HG02840 (cell line): ENCODE data around the gene ADAM12.
A peak's percentile ranks its signal among the peaks of the same experiment; 100 is the strongest.

Source experiments
- ATAC-seq: cut with Tn5 transposase; IDR thresholded peaks from one replicate; pipeline ENCODE4 v1.9.1; 2021; ENCODE audit warnings: mild to moderate bottlenecking, moderate library complexity, moderate number of reproducible peaks; ENCODE audit not compliant: unreplicated experiment, low FRiP score

ADAM12 gene

DNA sequence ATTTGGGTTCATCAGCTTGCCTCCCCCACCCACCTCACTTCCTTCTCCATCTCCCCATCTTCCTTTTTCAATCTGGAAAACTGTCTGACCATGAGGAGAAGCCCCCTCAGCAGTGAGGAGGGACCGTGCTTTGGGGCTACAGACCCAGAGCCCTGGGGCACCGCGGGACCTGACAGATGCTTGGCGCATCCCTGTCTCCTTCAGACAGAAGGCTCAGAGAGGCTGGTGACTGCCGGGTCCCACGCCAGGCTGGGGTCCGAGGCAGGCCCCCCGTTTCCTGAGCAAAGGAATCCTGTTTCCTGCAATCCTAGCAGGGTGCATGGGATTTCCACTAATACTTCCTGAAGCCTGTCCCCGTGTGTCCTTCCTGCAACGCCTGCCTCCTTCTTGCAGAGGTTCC is 344.9 kb downstream of the ADAM12 start:
- no peak for ATAC-seq

DNA sequence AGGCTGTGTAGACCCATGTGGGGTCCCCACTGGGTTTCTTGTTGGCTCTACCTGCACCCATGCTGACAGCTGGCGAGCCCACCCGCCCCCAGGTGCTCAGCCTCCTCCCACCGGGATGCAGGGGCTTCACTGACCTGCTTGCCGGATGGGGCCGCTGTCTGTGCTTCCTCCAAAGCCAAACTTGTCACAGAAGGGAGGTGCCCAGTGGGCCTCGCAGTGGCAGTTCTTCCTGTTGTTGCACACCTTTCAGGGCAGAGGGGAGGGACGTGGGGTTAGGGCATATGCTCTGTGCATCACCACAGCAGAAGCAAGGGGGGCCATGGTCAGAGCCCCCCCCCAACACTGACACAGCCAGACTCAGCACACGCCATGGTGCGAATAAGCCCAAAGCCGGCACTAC is 345.4 kb downstream of the ADAM12 start:
- ATAC-seq = no peak

DNA sequence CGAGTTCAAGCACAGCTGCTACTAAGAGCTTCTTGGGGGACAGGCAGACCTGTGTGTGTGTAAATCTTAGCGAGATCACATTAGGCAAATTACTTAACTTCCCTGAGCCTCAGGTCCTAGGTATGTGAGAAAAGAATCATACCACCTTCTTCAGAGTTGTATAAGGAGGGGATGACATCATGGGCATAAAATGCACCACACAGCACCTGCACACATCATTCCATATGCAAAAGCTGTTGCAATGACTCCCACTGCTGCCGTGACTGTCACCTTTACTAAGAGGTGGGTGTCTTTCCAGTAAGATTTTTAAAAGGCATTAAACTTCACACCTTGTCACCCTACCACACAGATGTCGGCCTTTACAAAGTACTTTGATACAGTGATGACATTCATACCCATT is 345.9 kb downstream of the ADAM12 start:
- no peak for ATAC-seq

DNA sequence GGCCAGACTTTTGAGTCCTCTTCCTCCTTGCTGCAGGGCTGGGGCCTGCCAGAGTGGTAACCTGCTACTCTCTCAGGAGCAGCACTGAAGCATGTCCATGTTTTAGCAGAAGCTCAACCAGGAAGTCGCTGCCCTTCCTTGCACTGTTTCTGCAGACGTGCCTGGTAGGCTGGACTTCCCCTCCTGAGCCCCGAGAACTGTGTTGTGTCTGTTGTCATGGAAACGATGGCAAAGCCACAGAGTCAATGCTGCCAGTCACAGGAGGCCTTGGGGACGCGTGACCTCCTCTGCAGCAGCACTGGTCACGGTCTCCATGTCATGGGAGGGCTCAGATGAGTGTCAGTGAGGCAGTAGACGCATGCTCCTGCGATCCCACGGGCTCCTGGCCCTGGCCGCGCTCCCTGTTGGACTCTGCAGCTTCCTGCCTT is 346.5 kb downstream of the ADAM12 start:
- peak; percentile 99 for ATAC-seq

DNA sequence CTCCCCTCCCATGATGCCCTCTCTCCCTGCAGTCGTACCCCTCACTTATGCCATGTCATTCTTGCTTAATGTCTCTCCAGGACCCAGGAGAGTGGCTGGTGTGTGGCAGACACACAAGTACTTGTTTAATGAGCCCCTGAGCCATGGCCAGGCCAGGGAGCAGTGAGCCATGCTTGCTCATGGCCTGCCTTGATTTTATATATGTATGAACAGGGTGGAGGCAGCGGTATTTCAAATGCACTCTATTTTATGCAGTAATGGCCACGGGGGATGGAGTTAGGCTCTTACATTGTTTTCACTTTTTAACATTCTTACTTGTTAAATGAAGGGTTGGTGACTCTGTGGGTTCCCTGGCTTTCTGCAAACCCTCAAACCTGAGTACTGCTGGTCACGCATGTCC is 347.2 kb downstream of the ADAM12 start:
- ATAC-seq = no peak

DNA sequence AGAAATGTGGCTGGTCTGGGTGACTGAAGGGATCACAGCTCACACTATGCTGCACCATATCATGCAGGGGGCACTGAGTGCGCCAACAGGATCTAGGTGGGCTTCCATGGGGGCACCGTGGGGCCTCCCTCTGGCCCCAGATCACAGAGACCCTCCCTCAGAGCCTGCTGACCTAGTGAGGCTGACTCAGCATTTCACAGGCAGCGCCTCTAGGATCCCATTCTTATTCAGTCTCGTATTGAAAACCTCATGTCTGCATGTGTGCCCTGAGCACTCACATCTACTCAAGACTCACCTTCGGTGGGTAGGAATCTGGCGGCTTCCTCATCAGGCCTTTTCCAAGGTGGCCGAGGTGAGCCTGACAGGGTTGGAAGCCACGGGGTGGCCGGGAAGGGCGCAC is 350.3 kb downstream of the ADAM12 start:
- no peak for ATAC-seq

DNA sequence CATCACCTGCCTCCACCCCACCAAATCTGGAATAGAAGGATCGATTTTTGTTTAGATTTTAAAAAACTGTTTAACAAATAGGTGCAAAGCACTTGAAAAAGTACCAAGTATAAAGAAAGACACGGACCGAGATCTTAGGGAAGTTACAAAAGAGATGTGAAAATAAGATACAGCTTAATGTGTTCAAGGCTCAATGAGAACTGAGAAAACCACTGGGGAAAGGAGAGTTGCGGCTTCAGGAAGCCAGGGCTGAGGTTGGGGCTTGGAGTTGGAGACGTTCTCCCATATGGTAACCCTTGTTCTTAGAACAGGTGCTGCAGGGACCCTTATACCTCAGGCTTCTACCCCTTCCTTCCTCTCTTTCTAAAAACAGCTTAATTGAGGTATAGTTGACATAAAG is 351.8 kb downstream of the ADAM12 start:
- no peak for ATAC-seq

DNA sequence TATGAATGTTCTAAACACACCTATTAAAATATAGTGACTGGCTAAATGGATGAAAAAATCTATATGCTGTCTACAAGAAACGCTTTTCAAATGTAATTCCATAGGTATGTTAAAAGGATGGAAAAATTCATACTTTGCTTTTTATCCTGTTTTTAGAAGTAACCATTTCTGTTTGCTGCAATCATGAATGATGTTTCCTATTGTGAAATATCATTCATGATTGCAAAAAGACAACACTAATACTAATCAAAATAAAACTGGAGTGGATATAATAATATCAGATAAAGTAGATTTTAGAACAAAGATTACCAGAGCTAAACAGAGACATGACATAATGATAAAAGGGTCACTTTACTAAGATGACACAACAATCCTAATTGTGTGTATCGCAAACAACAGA is 353.7 kb downstream of the ADAM12 start:
- ATAC-seq = no peak

DNA sequence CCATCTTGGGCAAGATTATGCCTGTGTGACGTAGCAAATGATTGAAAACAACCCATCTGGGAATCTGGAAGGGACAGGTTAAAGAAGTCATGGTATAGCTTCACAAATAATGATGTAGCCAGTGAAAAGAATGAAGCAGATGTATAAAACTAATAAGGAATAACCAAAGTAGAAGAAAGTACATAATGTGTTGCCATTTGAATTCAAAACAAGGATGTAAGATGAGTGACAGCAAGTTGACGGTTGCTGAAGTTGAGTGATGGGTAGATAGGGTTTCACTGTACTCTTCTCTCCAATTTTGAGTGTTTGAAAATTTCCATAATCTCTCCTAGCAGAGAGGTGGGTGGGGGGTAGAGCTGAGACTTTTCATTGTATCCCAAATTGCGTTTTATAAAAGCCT is 358.3 kb downstream of the ADAM12 start:
- ATAC-seq = no peak

DNA sequence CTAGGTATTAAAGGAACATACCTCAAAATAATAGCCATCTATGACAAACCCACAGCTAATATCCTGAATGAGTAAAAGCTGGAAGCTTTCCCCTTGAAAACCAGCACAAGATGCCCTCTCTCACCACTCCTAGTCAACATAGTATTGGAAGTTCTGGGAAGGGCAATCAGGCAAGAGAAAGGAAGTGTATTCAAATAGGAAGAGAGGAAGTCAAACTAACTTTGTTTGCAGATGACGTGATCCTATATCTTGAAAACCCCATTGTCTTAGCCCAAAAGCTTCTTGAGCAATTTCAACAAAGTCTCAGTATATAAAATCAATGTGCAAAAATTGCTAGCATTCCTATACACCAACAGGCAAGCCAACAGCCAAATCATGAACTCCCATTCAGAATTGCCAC is 360.6 kb downstream of the ADAM12 start:
- no peak for ATAC-seq

DNA sequence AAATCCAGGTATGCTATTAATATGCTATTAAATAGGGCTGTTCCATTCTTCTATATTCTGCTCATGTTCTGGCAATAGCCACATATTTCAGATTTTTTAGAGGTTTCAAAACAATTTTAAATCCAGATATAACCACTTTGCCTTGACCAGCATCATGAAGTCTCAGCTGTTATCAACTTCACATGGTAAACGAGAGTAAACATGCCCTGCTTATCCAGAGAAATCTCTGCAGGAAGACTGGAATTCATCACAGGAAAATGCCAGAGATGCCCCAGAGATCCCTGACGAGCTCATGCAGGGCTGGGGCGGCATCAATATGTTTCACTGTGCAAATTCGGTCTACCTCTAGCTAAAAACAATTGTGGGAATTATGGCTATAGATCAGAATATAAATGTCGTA is 365.4 kb downstream of the ADAM12 start:
- no peak for ATAC-seq

DNA sequence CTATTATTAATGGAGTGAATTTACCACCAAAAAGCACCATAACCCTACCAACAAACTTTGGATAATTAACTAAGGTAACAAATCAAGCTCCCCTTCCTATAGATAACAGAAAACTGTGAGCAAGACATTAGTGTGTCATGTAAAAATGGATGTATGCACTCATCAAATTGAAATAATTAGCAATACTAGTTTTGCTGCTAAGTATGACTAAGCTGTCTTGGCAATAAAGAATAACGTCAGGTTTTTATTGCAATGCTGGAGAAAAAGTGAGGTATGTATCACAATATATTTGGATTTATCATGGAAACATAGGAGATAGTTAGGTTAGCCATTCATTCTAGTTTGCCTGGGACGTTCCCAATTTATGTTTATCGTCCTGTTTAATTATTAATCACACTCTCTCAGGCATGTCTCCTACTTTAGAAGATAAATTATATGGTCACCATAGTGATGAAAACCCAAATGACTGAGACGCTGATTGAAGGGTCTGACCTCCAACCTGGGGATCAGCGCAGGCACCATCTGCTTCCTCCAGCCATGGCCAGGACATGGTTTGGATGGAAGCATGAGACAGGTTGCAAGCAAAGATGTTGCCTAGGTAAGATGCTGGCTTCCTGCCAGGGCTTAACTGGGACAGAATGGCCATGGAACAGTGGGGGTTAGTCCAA is 366.3 kb downstream of the ADAM12 start:
- no peak for ATAC-seq

DNA sequence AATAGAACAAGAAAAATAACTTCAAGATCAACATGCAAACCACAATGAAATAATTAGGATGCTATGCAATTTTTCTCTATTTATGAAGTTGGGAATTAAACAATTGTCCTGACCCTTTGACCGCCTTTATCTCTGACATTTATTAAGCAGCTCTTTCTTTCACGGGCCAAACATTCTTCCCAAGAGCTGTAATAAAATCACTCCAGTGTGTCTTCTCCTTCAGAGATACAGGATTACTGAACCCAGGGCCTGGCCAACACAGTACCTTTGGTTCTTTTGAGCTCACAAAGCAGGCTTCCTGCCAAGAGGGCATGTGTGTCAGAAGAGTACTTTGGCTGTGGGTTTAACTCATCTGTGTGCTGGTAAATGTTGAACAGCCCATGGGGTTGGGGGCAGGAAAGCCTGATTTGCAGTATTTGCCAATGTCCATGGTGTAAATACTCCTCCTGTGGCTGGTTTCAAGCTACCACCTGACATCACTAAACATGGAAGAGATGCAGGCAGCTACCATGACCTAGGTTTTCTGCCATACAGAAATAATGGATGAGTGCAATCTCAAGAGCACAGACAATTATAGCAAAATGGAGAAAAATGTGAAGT is 370.2 kb downstream of the ADAM12 start:
- no peak for ATAC-seq

DNA sequence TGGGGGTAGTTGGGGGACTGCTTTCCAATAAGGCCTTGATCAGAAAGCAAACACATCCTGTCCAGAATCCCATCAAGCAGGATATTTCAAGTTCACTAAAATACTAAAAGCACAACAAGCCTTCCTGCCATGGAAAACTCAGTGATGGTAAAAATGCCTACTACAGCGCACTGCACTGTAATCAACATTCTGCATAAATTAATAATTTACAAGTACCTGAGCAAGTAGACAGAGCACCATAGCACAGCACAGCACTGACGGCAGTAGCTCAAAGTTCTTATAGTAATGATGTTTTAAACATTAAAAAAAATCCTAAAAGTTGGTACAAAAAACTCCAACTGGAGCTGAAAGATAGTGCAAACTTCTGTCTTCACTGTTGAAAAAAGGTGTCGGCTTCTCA is 371.4 kb downstream of the ADAM12 start:
- ATAC-seq = no peak

DNA sequence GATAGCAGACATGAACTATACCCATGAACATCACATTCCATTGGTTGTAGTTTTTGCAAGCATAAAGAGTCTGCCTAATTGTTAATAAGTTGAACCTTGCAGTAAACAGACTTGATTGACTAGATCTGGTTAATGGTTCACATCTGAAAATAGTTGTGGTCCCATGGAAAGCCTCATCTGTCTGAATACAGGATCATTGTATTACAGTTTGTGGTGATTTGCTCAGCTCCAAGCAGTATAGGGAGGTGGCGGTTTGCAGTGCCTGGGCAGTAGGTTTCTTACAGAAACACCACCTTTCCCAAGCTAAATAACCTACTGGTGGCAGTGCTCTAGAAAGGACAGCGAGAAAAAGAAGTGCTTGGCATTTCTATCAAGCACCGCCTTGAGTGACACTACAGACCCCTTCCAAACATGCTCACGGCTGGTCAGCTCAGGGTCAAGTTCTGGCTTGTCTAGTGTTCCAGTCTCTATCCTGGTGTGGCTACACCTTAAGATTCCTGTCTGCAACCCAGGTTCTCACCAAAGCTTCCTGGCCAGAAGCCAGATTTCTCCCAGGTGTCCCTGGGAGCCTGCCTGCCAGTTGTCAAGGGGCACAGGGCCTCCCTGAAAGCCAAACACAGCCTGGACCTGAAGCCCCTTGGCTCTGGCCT is 372.0 kb downstream of the ADAM12 start:
- ATAC-seq = no peak

DNA sequence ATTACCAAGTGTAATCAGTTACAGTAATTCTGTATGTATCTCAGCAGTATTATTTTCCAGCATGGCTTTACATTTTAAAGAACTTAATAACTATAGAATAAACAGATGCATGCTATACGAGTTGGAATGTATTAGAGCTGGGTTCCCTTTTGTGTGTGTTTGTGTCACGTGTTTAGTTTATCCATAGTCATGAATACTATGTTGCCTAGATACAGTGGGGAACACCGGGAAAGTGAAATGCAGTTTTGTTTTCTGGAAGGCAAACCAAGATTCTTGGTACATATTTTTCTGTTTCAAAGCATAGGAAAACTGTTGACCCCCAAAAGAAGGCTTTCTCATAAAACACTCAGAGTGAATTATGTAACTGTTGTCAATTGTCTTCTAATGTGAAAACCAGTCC is 372.9 kb downstream of the ADAM12 start:
- ATAC-seq = no peak

DNA sequence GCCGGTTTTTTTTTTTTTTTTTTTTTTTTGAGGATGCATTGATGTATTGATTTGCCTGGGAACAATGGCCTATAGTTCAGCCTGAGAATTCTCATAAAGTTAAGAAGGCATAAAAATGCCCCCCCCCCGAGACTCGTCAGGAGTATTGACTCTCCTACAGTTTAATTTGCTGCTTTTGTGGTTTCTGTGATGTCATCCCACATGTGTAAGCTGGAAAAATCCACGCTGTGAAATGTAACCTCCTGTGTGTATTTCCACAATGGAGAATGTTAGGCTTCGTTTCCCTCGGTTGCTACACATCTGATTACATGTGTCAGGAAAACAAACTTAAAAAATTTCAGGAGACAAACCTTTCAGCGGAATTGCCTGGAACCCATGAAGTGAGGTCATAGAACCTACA is 374.0 kb downstream of the ADAM12 start:
- ATAC-seq = no peak

DNA sequence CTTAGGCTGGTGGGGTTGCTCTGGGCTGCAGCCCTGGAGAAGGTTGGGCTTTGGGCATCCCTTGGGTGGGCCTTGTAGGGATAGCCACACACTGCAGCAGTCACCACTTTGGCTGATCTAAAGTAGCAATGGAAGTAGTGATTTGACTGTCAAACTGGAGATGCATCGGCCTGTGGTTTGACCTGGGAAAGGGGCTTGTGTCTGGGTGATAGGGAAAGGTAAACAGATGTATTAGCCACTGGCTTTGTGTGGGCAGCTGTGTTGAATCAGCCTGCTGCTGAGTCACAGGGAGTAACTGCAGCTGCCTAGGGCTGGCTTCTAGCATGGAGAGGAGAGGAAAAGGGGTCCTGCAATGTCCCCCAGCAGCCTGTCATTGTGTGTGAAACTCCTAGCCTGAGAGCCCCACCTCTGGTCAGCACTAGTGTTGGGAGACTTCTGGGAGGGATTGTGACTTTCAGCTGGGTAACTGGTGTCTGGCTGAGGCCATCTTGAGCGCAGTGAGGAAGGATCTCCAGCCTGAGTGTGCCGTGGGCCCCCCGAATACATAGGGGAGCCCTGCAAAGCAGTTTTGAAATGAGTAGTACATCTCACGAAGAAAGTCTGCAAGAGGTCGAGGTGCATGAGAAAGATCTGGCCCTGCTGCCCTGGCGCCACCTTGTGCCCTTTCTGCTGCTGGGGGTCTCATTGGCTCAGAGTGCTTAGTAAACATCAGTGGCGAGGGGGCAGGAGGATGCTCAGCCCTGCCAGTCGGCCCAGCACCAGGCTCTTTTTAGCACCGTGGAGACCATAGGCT is 374.6 kb downstream of the ADAM12 start:
- ATAC-seq = no peak

DNA sequence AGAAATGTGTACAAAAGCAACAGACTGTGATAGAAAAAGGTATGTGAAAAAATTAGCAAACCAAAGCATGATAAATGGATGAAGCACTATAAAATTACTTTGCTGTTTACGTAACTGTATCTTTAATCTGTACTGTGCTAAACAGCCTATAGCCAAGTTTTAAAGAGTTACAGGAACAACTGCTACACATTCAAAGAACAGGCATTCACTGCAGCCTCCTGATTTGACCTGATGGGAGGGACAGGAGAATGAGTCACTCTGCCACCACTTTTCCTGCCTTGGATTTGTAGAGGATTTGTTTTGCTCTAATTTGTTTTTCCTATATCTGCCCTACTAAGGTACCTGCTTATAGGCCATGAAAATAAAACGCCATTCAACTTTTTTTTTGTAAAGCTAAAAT is 375.8 kb downstream of the ADAM12 start:
- ATAC-seq = no peak

DNA sequence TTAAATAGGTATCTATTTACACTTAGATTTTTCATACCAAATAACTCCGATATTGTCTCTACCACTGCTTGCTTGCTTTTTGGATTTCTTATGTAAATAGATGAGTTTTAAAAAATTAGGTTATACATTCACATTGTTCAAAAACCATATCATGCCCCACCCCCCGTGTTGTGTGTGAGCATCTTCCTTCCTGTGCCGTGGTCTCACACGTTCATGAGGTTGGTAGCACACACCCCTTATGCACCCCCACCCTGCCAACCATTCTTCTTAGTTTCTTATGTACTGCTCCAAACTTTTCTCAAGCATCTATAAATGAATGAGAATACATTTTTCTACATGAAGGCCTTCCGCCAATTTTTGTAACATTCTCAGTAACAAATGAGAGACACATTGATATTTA is 376.3 kb downstream of the ADAM12 start:
- ATAC-seq = no peak

DNA sequence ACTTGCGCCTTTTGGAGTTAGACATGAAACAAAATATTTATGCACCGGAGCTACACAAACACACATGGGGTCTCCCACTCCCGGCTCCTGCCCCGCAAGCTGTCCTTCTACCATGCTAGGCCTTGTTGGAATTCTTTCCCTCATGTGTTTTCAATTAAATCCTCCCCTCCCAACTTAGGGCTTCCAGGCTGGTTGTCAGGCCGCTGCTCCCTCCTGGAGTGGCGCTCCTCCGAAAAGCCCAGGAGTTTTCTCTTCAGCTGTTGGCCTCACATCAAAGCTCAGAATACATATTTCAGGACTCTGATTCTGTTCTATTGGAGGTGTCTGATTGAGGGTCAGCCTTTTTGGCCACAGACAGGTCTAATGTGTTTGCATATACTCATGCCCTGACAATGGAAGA is 378.6 kb downstream of the ADAM12 start:
- ATAC-seq = no peak
